GM10266 (cell line): ENCODE results near the gene WNT5A.

Experiments used
- DNase-seq: peaks from one replicate; pipeline ENCODE4 v3.0.0; 2012; ENCODE audit errors: extremely low spot score
- TF ChIP-seq, protein P1 (sequence below): IDR thresholded peaks from 2 replicates; pipeline ENCODE4 v1.5.1; 2012; ENCODE audit warnings: mild to moderate bottlenecking, low read depth; ENCODE audit not compliant: control insufficient read depth, insufficient read depth; ENCODE audit errors: missing control alignments

WNT5A gene

GRCh38 chr3:55486857-55487380, at the start of gene WNT5A:
WNT5A (minus strand) TSS chr3:55487306; CDS start chr3:55486985, 321 bp downstream.
- TF ChIP-seq, protein P1, sequence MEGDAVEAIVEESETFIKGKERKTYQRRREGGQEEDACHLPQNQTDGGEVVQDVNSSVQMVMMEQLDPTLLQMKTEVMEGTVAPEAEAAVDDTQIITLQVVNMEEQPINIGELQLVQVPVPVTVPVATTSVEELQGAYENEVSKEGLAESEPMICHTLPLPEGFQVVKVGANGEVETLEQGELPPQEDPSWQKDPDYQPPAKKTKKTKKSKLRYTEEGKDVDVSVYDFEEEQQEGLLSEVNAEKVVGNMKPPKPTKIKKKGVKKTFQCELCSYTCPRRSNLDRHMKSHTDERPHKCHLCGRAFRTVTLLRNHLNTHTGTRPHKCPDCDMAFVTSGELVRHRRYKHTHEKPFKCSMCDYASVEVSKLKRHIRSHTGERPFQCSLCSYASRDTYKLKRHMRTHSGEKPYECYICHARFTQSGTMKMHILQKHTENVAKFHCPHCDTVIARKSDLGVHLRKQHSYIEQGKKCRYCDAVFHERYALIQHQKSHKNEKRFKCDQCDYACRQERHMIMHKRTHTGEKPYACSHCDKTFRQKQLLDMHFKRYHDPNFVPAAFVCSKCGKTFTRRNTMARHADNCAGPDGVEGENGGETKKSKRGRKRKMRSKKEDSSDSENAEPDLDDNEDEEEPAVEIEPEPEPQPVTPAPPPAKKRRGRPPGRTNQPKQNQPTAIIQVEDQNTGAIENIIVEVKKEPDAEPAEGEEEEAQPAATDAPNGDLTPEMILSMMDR: peak; percentile 4
- no peak for DNase-seq

DNA sequence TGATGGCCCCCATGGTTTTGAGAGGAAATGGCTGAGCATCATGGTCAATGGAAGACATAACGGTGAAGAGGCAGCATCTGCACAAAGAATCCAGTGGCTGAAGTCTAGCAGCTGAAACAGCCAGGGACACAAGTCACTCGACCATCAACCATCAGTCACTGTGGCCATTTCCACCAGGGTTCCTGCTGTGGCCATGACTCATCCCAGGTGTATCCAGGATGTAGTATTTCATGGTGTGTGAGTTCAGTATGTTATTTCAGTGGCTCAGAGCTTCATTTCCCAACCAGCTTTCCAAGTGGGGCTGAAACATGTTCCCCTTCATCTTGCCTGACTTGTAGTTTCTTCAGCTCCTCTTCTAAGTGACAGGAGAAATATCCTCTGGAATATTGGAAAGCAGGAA, 47.8 kb upstream of the WNT5A start:
- DNase-seq: no peak
- TF ChIP-seq, protein P1: no peak

DNA sequence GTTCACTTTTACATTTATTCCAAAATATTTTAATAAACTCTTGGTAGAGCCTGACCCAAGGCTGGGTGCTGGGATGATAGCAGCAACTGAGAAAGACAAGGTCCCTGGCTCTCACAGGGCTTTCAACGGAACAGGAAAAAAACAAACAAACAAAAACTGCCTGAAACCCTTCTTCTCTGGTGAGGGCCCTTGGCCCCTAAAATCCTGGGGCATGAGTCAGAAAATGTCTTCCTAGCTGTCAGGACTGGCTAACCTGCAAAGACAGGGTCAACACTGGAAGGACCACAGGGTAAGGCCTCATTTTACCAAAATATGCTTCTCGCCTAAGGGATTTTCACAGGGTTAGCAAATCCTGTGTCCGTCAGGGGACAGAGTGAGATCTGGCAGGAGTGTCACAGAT, 45.7 kb upstream of the WNT5A start:
- no peak for DNase-seq
- TF ChIP-seq, protein P1: no peak

- no peak for DNase-seq
- TF ChIP-seq, protein P1: no peak
These were observed 44.2 kb upstream of the WNT5A start for GRCh38 chr3:55531321-55531720.

- TF ChIP-seq, protein P1: no peak
- DNase-seq: no peak
These were observed 40.3 kb upstream of the WNT5A start for GRCh38 chr3:55527361-55527760.

- DNase-seq: no peak
- TF ChIP-seq, protein P1: no peak
These were observed 39.4 kb upstream of the WNT5A start for GRCh38 chr3:55526332-55527030.

- TF ChIP-seq, protein P1: no peak
These were observed 38.3 kb upstream of the WNT5A start for GRCh38 chr3:55525436-55525835.

More at GRCh38 chr3:55525436-55525835, 38.3 kb upstream of the WNT5A start:
- no peak for DNase-seq
